GM12878 (cell line): ENCODE measurements around the gene C16orf86. TPM values are rescaled to one million over a fixed set of nuclear protein-coding genes. Genes with fewer than 3 reads are reported as not detected.

Experiments
- ATAC-seq: fragments of 200-7000 bp; cut with Tn5 transposase; 3 replicates; pipeline ENCODE4 v1.9.1; 2020; ENCODE audit warnings: mild to moderate bottlenecking, moderate library complexity
- BruUV-seq: library from RNA; stranded (reverse); fragments of 400-500 nt; replicated peaks from 2 replicates; lab custom pipeline; 2021; lab: Mats Ljungman, UMichigan
- CTCF ChIA-PET: fragments of 300-600 bp; sonication (Branson Sonifier 250); formaldehyde crosslinking; extraction: SDS; loops from one replicate; lab custom pipeline; 2021; ENCODE audit warnings: inconsistent platforms; lab: Yijun Ruan, JAX
- POLR2A ChIA-PET: fragments of 350-600 bp; formaldehyde crosslinking; extraction: SDS; loops from one replicate; lab custom pipeline; 2021; ENCODE audit warnings: inconsistent platforms; lab: Charles Lee
- RAD21 ChIA-PET: fragments of 300-600 bp; sonication (Branson Sonifier 250); formaldehyde crosslinking; loops from one replicate; lab custom pipeline; 2023; ENCODE audit warnings: antibody characterized with exemption; ENCODE audit not compliant: unreplicated experiment; lab: Charles Lee
- SMC1A ChIA-PET: fragments of 300-600 bp; sonication (Branson Sonifier 250); formaldehyde crosslinking; loops from one replicate; lab custom pipeline; 2023; ENCODE audit not compliant: unreplicated experiment, uncharacterized antibody; lab: Charles Lee
- DNase-seq: peaks from one replicate; pipeline ENCODE4 v3.0.0-alpha.2; 2011; ENCODE audit warnings: low read depth, low spot score
- FAIRE-seq: peaks from 3 replicates; lab custom pipeline; 2011; peaks lifted over from hg19 to GRCh38; lab: Jason Lieb, UNC
- H2AFZ ChIP-seq: 2 replicates; pipeline ENCODE4 v1.6.0; 2011; ENCODE audit warnings: low read depth, low read length, control low read depth; ENCODE audit not compliant: control insufficient read depth
- H3K27ac ChIP-seq: 2 replicates; pipeline ENCODE4 v1.5.1; 2011; ENCODE audit warnings: control low read depth; ENCODE audit not compliant: control insufficient read depth, insufficient read depth
- H3K27me3 ChIP-seq, 2 experiments: replicated peaks in 1 of 2; 2 replicates each; pipeline versions ENCODE4 v1.6.0 to v1.6.1; 2011; ENCODE audit warnings: low read length in 1 of 2; ENCODE audit not compliant: control insufficient read depth in 2 of 2, insufficient read depth in 2 of 2
- H3K36me3 ChIP-seq, 2 experiments: 2 replicates each; pipeline ENCODE4 v1.5.1; 2011; ENCODE audit warnings: low read length in 1 of 2; ENCODE audit not compliant: control insufficient read depth in 2 of 2, insufficient read depth in 2 of 2
- H3K4me1 ChIP-seq: 2 replicates; pipeline ENCODE4 v1.6.1; 2011; ENCODE audit warnings: mild to moderate bottlenecking, low read length, moderate library complexity, mixed read lengths; ENCODE audit not compliant: control insufficient read depth, insufficient read depth
- H3K4me2 ChIP-seq: 2 replicates; pipeline ENCODE4 v1.6.0; 2011; ENCODE audit warnings: control low read depth; ENCODE audit not compliant: control insufficient read depth, insufficient read depth
- H3K4me3 ChIP-seq: fragments of 200-600 bp; sonication (generic); 2 replicates; pipeline ENCODE4 v1.5.1; 2016
- H3K79me2 ChIP-seq: 2 replicates; pipeline ENCODE4 v1.6.0; 2011; ENCODE audit warnings: low read length; ENCODE audit not compliant: control insufficient read depth, insufficient read depth
- H3K9ac ChIP-seq: 2 replicates; pipeline ENCODE4 v1.8.0; 2011; ENCODE audit warnings: low read length, control low read depth, mixed read lengths; ENCODE audit not compliant: control insufficient read depth, insufficient read depth
- H3K9me3 ChIP-seq: replicated peaks from 3 replicates; pipeline ENCODE4 v1.5.1; 2011; ENCODE audit warnings: mild to moderate bottlenecking, low read length; ENCODE audit not compliant: control insufficient read depth, insufficient read depth
- H4K20me1 ChIP-seq: 2 replicates; pipeline ENCODE4 v1.6.0; 2011; ENCODE audit not compliant: control insufficient read depth, insufficient read depth
- BCL3 ChIP-seq: IDR thresholded peaks from 2 replicates; pipeline ENCODE4 v1.6.1; 2011; ENCODE audit warnings: borderline replicate concordance, low read depth, mild to moderate bottlenecking, moderate library complexity, low read length; ENCODE audit not compliant: insufficient read depth, poor library complexity, severe bottlenecking
- CBX5 ChIP-seq: sonication (generic); IDR thresholded peaks from 2 replicates; pipeline ENCODE4 v1.6.1; 2016; ENCODE audit warnings: low read depth, moderate library complexity, mild to moderate bottlenecking, inconsistent platforms
- CREM ChIP-seq: IDR thresholded peaks from 2 replicates; pipeline ENCODE4 v1.6.1; 2014; ENCODE audit warnings: antibody characterized with exemption, low read depth
- E2F8 ChIP-seq: fragments of 450-650 bp; IDR thresholded peaks from 2 replicates; pipeline ENCODE4 v1.6.1; 2018; ENCODE audit warnings: mild to moderate bottlenecking, low read depth, moderate library complexity; ENCODE audit not compliant: partially characterized antibody
- GABPA ChIP-seq: IDR thresholded peaks from 2 replicates; pipeline ENCODE4 v1.6.1; 2014; ENCODE audit warnings: antibody characterized with exemption, low read depth, mild to moderate bottlenecking, inconsistent platforms
- GATAD2B ChIP-seq: fragments of 450-650 bp; conservative IDR thresholded peaks from 2 replicates; pipeline ENCODE4 v1.6.1; 2017; ENCODE audit warnings: low read depth, mild to moderate bottlenecking, moderate library complexity
- HDAC2 ChIP-seq: fragments of 200-600 bp; sonication (generic); IDR thresholded peaks from 2 replicates; pipeline ENCODE4 v1.6.1; 2017
- NR2C2 ChIP-seq: IDR thresholded peaks from 2 replicates; pipeline ENCODE4 v1.6.1; 2011; ENCODE audit warnings: borderline replicate concordance, low read depth; ENCODE audit not compliant: control insufficient read depth, insufficient read length
- RAD21 ChIP-seq: IDR thresholded peaks from 2 replicates; pipeline ENCODE4 v1.6.1; 2011; ENCODE audit warnings: mild to moderate bottlenecking, low read depth, low read length, moderate library complexity; ENCODE audit not compliant: insufficient read depth
- RB1 ChIP-seq: fragments of 450-650 bp; formaldehyde crosslinking; IDR thresholded peaks from 2 replicates; pipeline ENCODE4 v1.6.1; 2017; ENCODE audit warnings: mild to moderate bottlenecking, borderline replicate concordance
- SIN3A ChIP-seq: IDR thresholded peaks from 2 replicates; pipeline ENCODE4 v1.6.1; 2012; ENCODE audit warnings: low read depth, low read length, improper control_type of control experiment
- ZBTB33 ChIP-seq: fragments of 450-650 bp; IDR thresholded peaks from 2 replicates; pipeline ENCODE4 v1.6.1; 2017; ENCODE audit warnings: mild to moderate bottlenecking
- ZNF384 ChIP-seq: IDR thresholded peaks from 2 replicates; pipeline ENCODE4 v1.6.1; 2012; ENCODE audit warnings: low read depth, mild to moderate bottlenecking, low read length, improper control_type of control experiment, borderline replicate concordance
- ZNF687 ChIP-seq: fragments of 450-650 bp; IDR thresholded peaks from 2 replicates; pipeline ENCODE4 v1.6.1; 2017; ENCODE audit warnings: mild to moderate bottlenecking, moderate library complexity
- WGBS: methylation state at CpG from one replicate; pipeline ENCODE4 v1.1.6; 2016; ENCODE audit warnings: low lambda C conversion rate; ENCODE audit not compliant: insufficient replicate concordance, insufficient coverage; ENCODE audit errors: missing lambda C conversion rate; 5-methylcytosine and 5-hydroxymethylcytosine counted together
- in situ Hi-C: fragments of 300-500 bp; cut with MboI; formaldehyde crosslinking; loops from 9 replicates; pipeline ENCODE4 v1.14.3; 2018; ENCODE audit warnings: mixed read lengths
- intact Hi-C: fragments of 100-400 bp; cut with micrococcal nuclease; formaldehyde crosslinking; loops from one replicate; pipeline ENCODE4 v1.14.2; 2022; ENCODE audit not compliant: unreplicated experiment
- polyA plus RNA-seq, 11 experiments: library from polyadenylated mRNA; depleted of rRNA in 4 of 11; unstranded in 6 of 11; stranded (reverse) in 5 of 11; fragments of >200 nt; fragmentation: Nextera tagmentation in 4 of 11; fragmentation: Illumina TruSeq in 1 of 11; extraction: Ambion mirVana in 4 of 11; extraction: Trizol in 1 of 11; gene quantifications; 1 replicate in 1 of 11; 2 replicates in 10 of 11; pipeline versions ENCODE4 v1.2.1 to v1.2.3, GENCODE V29; 2011 to 2016; ENCODE audit warnings: inconsistent platforms in 2 of 11, missing spikeins in 2 of 11, low read depth in 1 of 11
- total RNA-seq, 4 experiments: library from RNA; depleted of rRNA in 3 of 4; stranded (reverse); fragments of >200 nt in 3 of 4; fragmentation: Illumina TruSeq in 1 of 4; extraction: Trizol in 1 of 4; gene quantifications; 2 replicates each; pipeline versions ENCODE4 v1.2.1 to v1.2.3, GENCODE V29; 2013 to 2021

Gene C16orf86
- total and polyA plus RNA-seq, 10 of the 15 experiments (the other 5 are each of a cell fraction or from before 2014, with no cell fraction given) = 0.11 to 3.3 (median 1.6) TPM

- BruUV-seq = no TSS peak
- RAD21 ChIA-PET = no interaction called here
- in situ Hi-C loops (no loop called here), intact Hi-C loops (no loop called here)
- no peak for FAIRE-seq
- no peak overlapping the region for H3K27ac ChIP-seq
- no peak overlapping the region for H3K4me2 ChIP-seq
- peaks cover 12 to 17% of the 10 kb centered on the region in 2 experiments for H3K36me3 ChIP-seq
- no peaks in the 10 kb centered on the region for H4K20me1 ChIP-seq
- H3K4me1 ChIP-seq = peaks cover 10% of the 10 kb centered on the region
- H3K27me3 ChIP-seq = no peaks in the 10 kb centered on the region
- peaks cover 12% of the 10 kb centered on the region for H3K79me2 ChIP-seq
- no peak for ATAC-seq
- SMC1A ChIA-PET = no interaction called here
- H3K9me3 ChIP-seq = no peaks in the 10 kb centered on the region
- H3K9ac ChIP-seq = no peak overlapping the region
- CTCF ChIA-PET = no interaction called here
- H2AFZ ChIP-seq = no peak overlapping the region
- no peak for DNase-seq
- no peak overlapping the region for H3K4me3 ChIP-seq
- POLR2A ChIA-PET = no interaction called here
- WGBS = 67% methylated on average over 4 of the region's 4 CpGs
- TF ChIP-seq ZBTB33 (no peak), ZNF384 (no peak), RB1 (no peak), CBX5 (no peak), ZNF687 (no peak), SIN3A (no peak), BCL3 (no peak), E2F8 (no peak), GABPA (no peak), GATAD2B (no peak), HDAC2 (no peak), CREM (no peak), NR2C2 (no peak), RAD21 (no peak)
These were observed 11.3 kb upstream of the C16orf86 start for GRCh38 chr16:67655363-67655762.
